Trophoblast cell (in vitro differentiated cells and primary cell): Measurements from ENCODE around the gene IL1R2.

Source experiments
- DNase-seq, 2 donors: peaks; one replicate each; pipeline ENCODE4 v3.0.0-alpha.2; 2016
- H2AFZ ChIP-seq: 2 replicates; pipeline ENCODE4 v1.6.1; 2013; ENCODE audit warnings: low read length, moderate library complexity, mild to moderate bottlenecking; ENCODE audit not compliant: insufficient read depth, poor library complexity
- H2AK5ac ChIP-seq: 2 replicates; pipeline ENCODE4 v1.6.1; 2013; ENCODE audit warnings: mild to moderate bottlenecking, low read length
- H2BK120ac ChIP-seq: 2 replicates; pipeline ENCODE4 v1.6.1; 2013; ENCODE audit warnings: low read length, mild to moderate bottlenecking, moderate library complexity; ENCODE audit not compliant: insufficient read depth, poor library complexity
- H2BK12ac ChIP-seq: 2 replicates; pipeline ENCODE4 v1.6.1; 2013; ENCODE audit warnings: mild to moderate bottlenecking, low read length, moderate library complexity
- H2BK5ac ChIP-seq: 2 replicates; pipeline ENCODE4 v1.6.1; 2013; ENCODE audit warnings: low read length, low read depth, moderate library complexity, mild to moderate bottlenecking; ENCODE audit not compliant: poor library complexity
- H3K14ac ChIP-seq: 2 replicates; pipeline ENCODE4 v1.6.1; 2013; ENCODE audit warnings: mild to moderate bottlenecking, low read length
- H3K18ac ChIP-seq: 2 replicates; pipeline ENCODE4 v1.6.1; 2013; ENCODE audit warnings: mild to moderate bottlenecking, low read length
- H3K23ac ChIP-seq: 2 replicates; pipeline ENCODE4 v1.6.1; 2013; ENCODE audit warnings: low read length
- H3K27ac ChIP-seq: 2 replicates; pipeline ENCODE4 v1.5.1; 2013; ENCODE audit warnings: low read depth, mild to moderate bottlenecking, inconsistent platforms, low read length, moderate library complexity
- H3K27me3 ChIP-seq: 2 replicates; pipeline ENCODE4 v1.6.1; 2013; ENCODE audit warnings: inconsistent platforms, mild to moderate bottlenecking, low read length, moderate library complexity; ENCODE audit not compliant: insufficient read depth
- H3K36me3 ChIP-seq, 2 experiments: 1 replicate in 1 of 2; 2 replicates in 1 of 2; pipeline ENCODE4 v1.6.1; 2013; ENCODE audit warnings: low read length in 2 of 2, mild to moderate bottlenecking in 2 of 2, moderate library complexity in 1 of 2; ENCODE audit not compliant: insufficient read depth in 2 of 2, control insufficient read depth in 1 of 2
- H3K4ac ChIP-seq: 2 replicates; pipeline ENCODE4 v1.6.1; 2013; ENCODE audit warnings: low read depth, mild to moderate bottlenecking, low read length, moderate library complexity
- H3K4me1 ChIP-seq, 2 experiments: 1 replicate in 1 of 2; 2 replicates in 1 of 2; pipeline ENCODE4 v1.6.1; 2013; ENCODE audit warnings: low read length in 2 of 2, mild to moderate bottlenecking in 2 of 2, moderate library complexity in 1 of 2; ENCODE audit not compliant: insufficient read depth in 2 of 2, control insufficient read depth in 1 of 2
- H3K4me2 ChIP-seq: 2 replicates; pipeline ENCODE4 v1.6.1; 2013; ENCODE audit warnings: inconsistent platforms, mild to moderate bottlenecking, low read length, moderate library complexity
- H3K4me3 ChIP-seq: 2 replicates; pipeline ENCODE4 v1.5.1; 2013; ENCODE audit warnings: mild to moderate bottlenecking, low read depth, low read length, inconsistent platforms
- H3K79me1 ChIP-seq: one replicate; pipeline ENCODE4 v1.6.1; 2013; ENCODE audit warnings: low read length
- H3K79me2 ChIP-seq: 2 replicates; pipeline ENCODE4 v1.6.1; 2013; ENCODE audit warnings: low read length, mild to moderate bottlenecking; ENCODE audit not compliant: control insufficient read depth, insufficient read depth, poor library complexity
- H3K9ac ChIP-seq: 2 replicates; pipeline ENCODE4 v1.6.1; 2013; ENCODE audit warnings: mild to moderate bottlenecking, low read length
- H3K9me3 ChIP-seq: 2 replicates; pipeline ENCODE4 v1.6.1; 2013; ENCODE audit warnings: low read depth, mild to moderate bottlenecking, control low read depth, inconsistent platforms, low read length; ENCODE audit not compliant: insufficient read depth
- H4K12ac ChIP-seq: 2 replicates; pipeline ENCODE4 v1.6.1; 2013; ENCODE audit warnings: low read depth, mild to moderate bottlenecking, low read length, moderate library complexity
- H4K8ac ChIP-seq: 2 replicates; pipeline ENCODE4 v1.6.1; 2013; ENCODE audit warnings: low read depth, mild to moderate bottlenecking, low read length, moderate library complexity
- H4K91ac ChIP-seq: one replicate; pipeline ENCODE4 v1.6.1; 2013; ENCODE audit warnings: low read depth, mild to moderate bottlenecking, low read length, moderate library complexity
- WGBS: extraction: QIAGEN DNeasy Blood & Tissue Kit; methylation state at CpG from one replicate; pipeline ENCODE4 v1.1.7; 2013; ENCODE audit warnings: missing lambda C conversion rate; ENCODE audit not compliant: insufficient read length, insufficient coverage; ENCODE audit errors: extremely low coverage; 5-methylcytosine and 5-hydroxymethylcytosine counted together

The IL1R2 gene

DNA sequence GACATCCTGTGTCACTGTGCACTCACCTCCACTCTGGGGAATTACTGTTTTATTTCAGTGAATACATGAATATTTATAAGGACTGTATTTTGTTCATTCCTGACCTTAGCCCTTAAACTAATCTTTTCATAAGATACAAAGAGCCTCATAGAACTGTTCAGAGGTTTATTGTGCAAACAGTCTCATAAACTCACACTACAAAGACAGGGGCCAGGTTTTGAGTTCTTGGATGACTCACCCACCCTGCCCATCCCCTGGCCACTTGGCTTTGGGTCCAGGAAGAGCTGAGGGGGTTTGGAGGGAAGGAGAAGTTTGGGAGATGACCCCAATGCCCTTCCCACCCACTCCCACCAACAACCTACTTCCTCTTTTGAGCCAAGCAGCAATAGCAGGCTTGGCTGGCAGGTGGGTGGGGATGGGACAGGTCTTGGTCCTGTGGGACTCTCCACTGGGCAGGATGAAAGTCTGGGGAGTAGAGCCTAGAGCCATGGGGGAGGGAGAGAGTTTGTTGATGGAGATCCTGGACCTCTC, 43.1 kb upstream of the IL1R2 start:
- Histone ChIP-seq H3K79me2 (no peaks in the 10 kb centered on the region), H3K4me1 (peaks cover 3 to 4% of the 10 kb centered on the region in 2 experiments), H3K27me3 (no peaks in the 10 kb centered on the region), H3K4me2 (no peak overlapping the region), H2BK5ac (no peak overlapping the region), H3K27ac (no peak overlapping the region), H2BK12ac (no peak overlapping the region), H3K23ac (no peak overlapping the region), H3K14ac (no peak overlapping the region), H3K9me3 (peaks cover 4% of the 10 kb centered on the region), H2AFZ (no peak overlapping the region), H2BK120ac (no peak overlapping the region), H3K4ac (no peak overlapping the region), H3K36me3 (no peaks in the 10 kb centered on the region), H4K12ac (no peak overlapping the region), H4K91ac (no peak overlapping the region), H3K9ac (no peak overlapping the region), H2AK5ac (no peak overlapping the region), H4K8ac (no peak overlapping the region), H3K4me3 (no peak overlapping the region), H3K18ac (no peak overlapping the region), H3K79me1 (no peaks in the 10 kb centered on the region)
- DNase-seq, result no peak

GRCh38 chr2:101949304-101949703, 42.5 kb upstream of the IL1R2 start:
- Histone ChIP-seq H4K12ac (no peak overlapping the region), H2AK5ac (no peak overlapping the region), H2BK5ac (no peak overlapping the region), H3K4ac (no peak overlapping the region), H3K4me2 (no peak overlapping the region), H3K4me1 (peaks cover 3 to 4% of the 10 kb centered on the region in 2 experiments), H2BK120ac (no peak overlapping the region), H3K18ac (no peak overlapping the region), H3K4me3 (no peak overlapping the region), H3K79me1 (no peaks in the 10 kb centered on the region), H3K79me2 (no peaks in the 10 kb centered on the region), H4K91ac (no peak overlapping the region), H3K23ac (no peak overlapping the region), H3K9me3 (peaks cover 6% of the 10 kb centered on the region), H2BK12ac (no peak overlapping the region), H3K9ac (no peak overlapping the region), H3K36me3 (no peaks in the 10 kb centered on the region), H3K27me3 (no peaks in the 10 kb centered on the region), H2AFZ (no peak overlapping the region), H4K8ac (no peak overlapping the region), H3K14ac (no peak overlapping the region), H3K27ac (no peak overlapping the region)
- no CpG with 5 or more reads among the region's 1 CpG for WGBS
- no peak for DNase-seq

- H3K23ac ChIP-seq, result no peak overlapping the region
- H3K36me3 ChIP-seq, result no peaks in the 10 kb centered on the region
- no peak overlapping the region for H3K18ac ChIP-seq
- no peak overlapping the region for H3K4ac ChIP-seq
- no peak overlapping the region for H2BK12ac ChIP-seq
- no CpG with 5 or more reads among the region's 1 CpG for WGBS
- no peaks in the 10 kb centered on the region for H3K27me3 ChIP-seq
- no peak overlapping the region for H3K9ac ChIP-seq
- H2AK5ac ChIP-seq, result no peak overlapping the region
- H3K27ac ChIP-seq, result no peak overlapping the region
- H4K12ac ChIP-seq, result no peak overlapping the region
- no peak for DNase-seq
- H3K79me1 ChIP-seq, result no peaks in the 10 kb centered on the region
- peaks cover 7% of the 10 kb centered on the region for H3K9me3 ChIP-seq
- H3K4me3 ChIP-seq, result no peak overlapping the region
- H4K8ac ChIP-seq, result no peak overlapping the region
- no peaks in the 10 kb centered on the region for H3K79me2 ChIP-seq
- H2AFZ ChIP-seq, result no peak overlapping the region
- no peak overlapping the region for H3K4me2 ChIP-seq
- H3K4me1 ChIP-seq, result peaks cover 3 to 4% of the 10 kb centered on the region in 2 experiments
- no peak overlapping the region for H2BK120ac ChIP-seq
- no peak overlapping the region for H4K91ac ChIP-seq
- no peak overlapping the region for H2BK5ac ChIP-seq
- H3K14ac ChIP-seq, result no peak overlapping the region
These were observed 40.5 kb upstream of the IL1R2 start for GRCh38 chr2:101951296-101951695.

- H3K4me2 ChIP-seq, result no peak overlapping the region
- no peak overlapping the region for H2AK5ac ChIP-seq
- H3K18ac ChIP-seq, result no peak overlapping the region
- DNase-seq, result no peak
- H3K79me2 ChIP-seq, result no peaks in the 10 kb centered on the region
- no peaks in the 10 kb centered on the region for H3K27me3 ChIP-seq
- no peak overlapping the region for H4K8ac ChIP-seq
- H3K27ac ChIP-seq, result no peak overlapping the region
- no peak overlapping the region for H4K12ac ChIP-seq
- H3K36me3 ChIP-seq, result no peaks in the 10 kb centered on the region
- H3K4me1 ChIP-seq, result no peaks in the 10 kb centered on the region
- H2BK12ac ChIP-seq, result no peak overlapping the region
- peaks cover 9% of the 10 kb centered on the region for H3K9me3 ChIP-seq
- no peak overlapping the region for H3K23ac ChIP-seq
- H3K79me1 ChIP-seq, result no peaks in the 10 kb centered on the region
- no peak overlapping the region for H2BK5ac ChIP-seq
- no peak overlapping the region for H3K4ac ChIP-seq
- H3K14ac ChIP-seq, result no peak overlapping the region
- no peak overlapping the region for H3K9ac ChIP-seq
- H2BK120ac ChIP-seq, result no peak overlapping the region
- H2AFZ ChIP-seq, result no peak overlapping the region
- H3K4me3 ChIP-seq, result no peak overlapping the region
- H4K91ac ChIP-seq, result no peak overlapping the region
- whole genome bisulfite sequencing, result no CpG with 5 or more reads among the region's 1 CpG
These were observed 39.2 kb upstream of the IL1R2 start for GRCh38 chr2:101952551-101952950.
